ENCODE data around the gene FAF1.
"Not testable (repeated sequence)": the region's sequence is repeated elsewhere in the genome, so short reads cannot be mapped to it uniquely, and the experiment has no call there.

Gene FAF1

DNA sequence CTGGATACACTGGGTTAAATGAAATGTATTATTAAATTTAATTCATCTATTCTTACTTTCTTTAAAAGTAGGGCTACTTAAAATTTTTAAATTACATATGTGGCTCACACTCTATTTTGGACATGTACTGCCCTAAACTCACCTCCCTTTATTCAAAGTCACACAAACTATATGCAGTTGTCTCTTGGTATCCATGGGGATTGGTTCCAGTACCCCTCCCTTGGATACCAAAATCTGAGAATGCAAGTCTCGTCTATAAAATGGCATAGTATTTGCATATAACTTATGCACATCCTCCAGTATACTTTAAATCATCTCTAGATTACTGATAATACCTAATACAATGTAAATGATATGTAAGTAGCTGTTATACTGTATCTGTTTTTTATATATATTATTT, 57.6 kb downstream of the FAF1 start:
- no peak overlapping the region for H3K4me3 ChIP-seq (ENCODE audit: low read depth, low read length)
- TF ChIP-seq, protein P1, sequence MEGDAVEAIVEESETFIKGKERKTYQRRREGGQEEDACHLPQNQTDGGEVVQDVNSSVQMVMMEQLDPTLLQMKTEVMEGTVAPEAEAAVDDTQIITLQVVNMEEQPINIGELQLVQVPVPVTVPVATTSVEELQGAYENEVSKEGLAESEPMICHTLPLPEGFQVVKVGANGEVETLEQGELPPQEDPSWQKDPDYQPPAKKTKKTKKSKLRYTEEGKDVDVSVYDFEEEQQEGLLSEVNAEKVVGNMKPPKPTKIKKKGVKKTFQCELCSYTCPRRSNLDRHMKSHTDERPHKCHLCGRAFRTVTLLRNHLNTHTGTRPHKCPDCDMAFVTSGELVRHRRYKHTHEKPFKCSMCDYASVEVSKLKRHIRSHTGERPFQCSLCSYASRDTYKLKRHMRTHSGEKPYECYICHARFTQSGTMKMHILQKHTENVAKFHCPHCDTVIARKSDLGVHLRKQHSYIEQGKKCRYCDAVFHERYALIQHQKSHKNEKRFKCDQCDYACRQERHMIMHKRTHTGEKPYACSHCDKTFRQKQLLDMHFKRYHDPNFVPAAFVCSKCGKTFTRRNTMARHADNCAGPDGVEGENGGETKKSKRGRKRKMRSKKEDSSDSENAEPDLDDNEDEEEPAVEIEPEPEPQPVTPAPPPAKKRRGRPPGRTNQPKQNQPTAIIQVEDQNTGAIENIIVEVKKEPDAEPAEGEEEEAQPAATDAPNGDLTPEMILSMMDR (IDR thresholded peaks at IDR 0.05; ENCODE audit: control insufficient read depth, extremely low read depth, insufficient read depth), result no peak
- DNase-seq (ENCODE audit: low read depth), result no peak

DNA sequence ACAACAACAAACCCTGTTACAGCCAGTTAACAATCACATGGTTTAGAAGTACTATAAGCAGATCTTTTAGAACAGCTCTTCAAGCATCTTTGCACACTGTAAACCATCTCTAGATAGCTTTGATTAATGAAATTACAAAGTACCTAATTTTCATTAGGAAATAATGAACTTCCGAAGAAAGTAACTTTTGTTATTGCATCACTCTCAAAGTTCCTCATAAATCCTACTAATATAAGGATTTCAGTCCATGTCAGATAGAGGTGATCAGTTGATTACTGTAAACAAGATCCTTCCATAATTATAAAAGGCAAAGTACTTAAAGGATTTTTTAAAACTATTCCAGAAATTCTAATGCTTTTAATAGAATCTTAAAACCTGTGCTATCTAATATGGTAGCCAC, 58.2 kb downstream of the FAF1 start:
- TF ChIP-seq, protein P1 (IDR thresholded peaks at IDR 0.05; ENCODE audit: control insufficient read depth, extremely low read depth, insufficient read depth), result no peak
- no peak overlapping the region for H3K4me3 ChIP-seq (ENCODE audit: low read depth, low read length)
- DNase-seq (ENCODE audit: low read depth), result no peak

DNA sequence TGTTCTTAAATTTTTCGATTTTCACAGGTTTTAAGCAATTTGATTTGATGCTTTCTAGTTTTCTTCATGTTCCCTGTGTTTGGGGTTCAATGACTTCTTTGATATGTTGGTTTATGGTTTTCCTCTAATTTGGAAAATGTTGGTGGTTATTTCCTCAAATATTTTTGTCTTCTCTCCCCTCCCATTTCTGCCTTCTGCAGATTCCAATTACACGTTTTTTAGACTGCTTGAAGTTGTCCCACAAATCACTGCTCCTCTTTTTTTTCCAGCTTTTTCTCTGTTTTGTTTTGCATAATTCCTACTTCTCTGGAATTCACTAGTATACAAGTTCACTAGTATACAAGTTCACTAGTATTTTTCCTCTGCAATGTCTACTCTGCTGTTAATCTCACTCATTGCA, 61.3 kb downstream of the FAF1 start:
- H3K4me3 ChIP-seq (ENCODE audit: low read depth, low read length), result no peak overlapping the region
- TF ChIP-seq, protein P1 (IDR thresholded peaks at IDR 0.05; ENCODE audit: control insufficient read depth, extremely low read depth, insufficient read depth), result no peak
- DNase-seq (ENCODE audit: low read depth), result no peak

DNA sequence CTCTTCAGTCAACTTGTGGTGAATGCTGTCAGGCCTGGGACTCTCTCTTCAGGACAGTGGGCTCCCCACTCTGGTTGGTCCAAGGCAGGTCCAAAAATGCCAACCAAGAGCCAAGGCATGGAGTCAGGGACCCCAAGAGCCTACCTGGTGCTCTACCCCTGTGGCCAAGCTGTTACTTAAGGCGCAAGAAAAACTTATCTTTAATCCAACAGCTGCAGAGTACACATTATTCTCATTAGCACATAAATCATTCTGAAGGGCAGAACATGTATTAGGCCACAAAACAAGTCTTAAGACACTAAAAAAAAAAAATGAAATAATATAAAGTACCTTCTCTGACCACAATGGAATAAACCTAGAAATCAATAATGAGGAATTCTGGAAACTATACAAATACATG, 65.7 kb downstream of the FAF1 start:
- TF ChIP-seq, protein P1 (IDR thresholded peaks at IDR 0.05; ENCODE audit: control insufficient read depth, extremely low read depth, insufficient read depth), result no peak
- H3K4me3 ChIP-seq (ENCODE audit: low read depth, low read length), result no peak overlapping the region
- no peak for DNase-seq (ENCODE audit: low read depth)

DNA sequence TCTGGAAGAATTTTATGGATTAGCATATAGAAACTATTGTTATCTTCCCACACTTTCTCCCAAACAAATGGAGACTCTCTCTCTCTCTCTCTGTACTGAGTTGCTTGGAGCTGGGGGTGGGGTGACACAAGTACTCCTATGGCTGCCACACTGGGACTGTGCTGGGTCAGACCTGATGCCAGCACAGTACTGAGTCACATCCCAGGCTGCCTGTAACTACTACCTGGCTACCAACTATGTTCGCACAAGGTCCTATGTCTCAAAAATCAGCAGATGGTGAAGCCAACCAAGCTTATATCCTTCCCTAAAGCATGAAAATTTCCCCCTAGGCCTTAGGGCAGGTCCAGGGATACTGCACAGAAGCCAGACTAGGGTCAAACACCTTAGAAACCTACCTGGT, 66.6 kb downstream of the FAF1 start:
- TF ChIP-seq, protein P1 (IDR thresholded peaks at IDR 0.05; ENCODE audit: control insufficient read depth, extremely low read depth, insufficient read depth), result no peak
- no peak for DNase-seq (ENCODE audit: low read depth)
- H3K4me3 ChIP-seq (ENCODE audit: low read depth, low read length), result no peak overlapping the region

DNA sequence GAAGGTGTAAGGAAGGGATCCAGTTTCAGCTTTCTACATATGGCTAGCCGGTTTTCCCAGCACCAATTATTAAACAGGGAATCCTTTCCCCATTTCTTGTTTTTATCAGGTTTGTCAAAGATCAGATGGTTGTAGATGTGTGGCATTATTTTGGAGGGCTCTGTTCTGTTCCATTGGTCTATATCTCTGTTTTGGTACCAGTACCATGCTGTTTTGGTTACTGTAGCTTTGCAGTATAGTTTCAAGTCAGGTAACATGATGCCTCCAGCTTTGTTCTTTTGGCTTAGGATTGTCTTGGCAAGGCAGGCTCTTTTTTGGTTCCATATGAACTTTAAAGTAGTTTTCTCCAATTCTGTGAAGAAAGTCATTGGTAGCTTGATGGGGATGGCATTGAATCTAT, 72.5 kb downstream of the FAF1 start:
- DNase-seq (ENCODE audit: low read depth); H3K4me3 ChIP-seq (ENCODE audit: low read depth, low read length): not testable (repeated sequence)

DNA sequence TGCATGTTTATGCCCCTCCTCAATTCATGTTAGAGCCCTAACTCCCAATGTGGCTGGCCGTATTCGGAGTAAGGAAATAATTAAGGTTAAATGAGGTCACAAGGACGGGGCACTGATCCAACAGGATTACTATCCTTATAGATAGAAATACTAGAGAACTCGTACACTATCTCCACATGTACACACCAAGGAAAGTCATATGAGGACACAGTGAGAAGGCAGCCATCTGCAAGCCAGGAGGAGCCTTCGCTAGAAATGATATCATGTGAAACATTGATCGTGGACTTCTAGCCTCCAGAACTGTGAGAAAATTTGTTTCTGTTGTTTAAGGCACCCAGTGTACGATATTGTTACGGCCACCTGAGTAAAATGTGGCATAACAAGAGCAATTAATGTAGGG, 79.7 kb downstream of the FAF1 start:
- H3K4me3 ChIP-seq (ENCODE audit: low read depth, low read length), result no peak overlapping the region
- TF ChIP-seq, protein P1 (IDR thresholded peaks at IDR 0.05; ENCODE audit: control insufficient read depth, extremely low read depth, insufficient read depth), result no peak
- DNase-seq (ENCODE audit: low read depth), result peak; percentile 33

DNA sequence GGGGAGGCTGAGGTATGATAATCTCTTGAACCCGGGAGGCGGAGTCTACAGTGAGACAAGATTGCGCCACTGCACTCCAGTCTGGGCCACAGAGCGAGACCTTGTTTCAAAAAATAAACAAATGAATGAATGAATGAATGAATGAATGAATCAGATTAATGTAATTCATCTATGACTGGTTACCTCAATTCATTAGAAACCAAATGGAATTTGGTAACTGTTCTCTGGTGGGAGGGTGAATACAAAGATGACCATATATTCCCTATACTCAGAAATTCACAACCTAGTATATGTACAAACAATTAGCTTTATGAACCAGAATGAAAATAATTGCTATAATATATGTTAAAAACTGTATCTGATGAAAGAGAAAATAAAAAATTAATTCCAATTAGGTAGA, 80.9 kb downstream of the FAF1 start:
- TF ChIP-seq, protein P1 (IDR thresholded peaks at IDR 0.05; ENCODE audit: control insufficient read depth, extremely low read depth, insufficient read depth), result no peak

More for the DNA sequence above, 80.9 kb downstream of the FAF1 start:
- no peak for DNase-seq (ENCODE audit: low read depth)
- H3K4me3 ChIP-seq (ENCODE audit: low read depth, low read length), result no peak overlapping the region
